WTC11 (cell line): Measurements from ENCODE around the gene ARHGEF10L. TPM values are rescaled to one million over a fixed set of nuclear protein-coding genes. Genes with fewer than 3 reads are reported as not detected.

ENCODE experiments used
- ATAC-seq: fragments of 200-7000 bp; cut with Tn5 transposase; 2 replicates; pipeline ENCODE4 v1.10.0; 2021; ENCODE audit warnings: mild to moderate bottlenecking, moderate library complexity
- CTCF ChIA-PET: fragments of 300-600 bp; sonication (Branson Sonifier 250); formaldehyde crosslinking; loops from one replicate; lab custom pipeline; 2021; ENCODE audit warnings: antibody characterized with exemption; lab: Charles Lee
- POLR2A ChIA-PET: fragments of 350-600 bp; sonication (Branson Sonifier 250); formaldehyde crosslinking; loops from one replicate; lab custom pipeline; 2021; ENCODE audit warnings: antibody characterized with exemption; lab: Charles Lee
- DNase-seq: peaks from one replicate; pipeline ENCODE4 v3.0.0; 2021; ENCODE audit warnings: low spot score
- H3K27ac Mint-ChIP-seq: 2 replicates; pipeline ENCODE4 v1.8.0; 2021; ENCODE audit warnings: mixed read lengths
- H3K27me3 Mint-ChIP-seq: 2 replicates; pipeline ENCODE4 v1.8.0; 2021; ENCODE audit warnings: low read depth, mild to moderate bottlenecking, moderate library complexity, mixed read lengths
- H3K36me3 Mint-ChIP-seq: 2 replicates; pipeline ENCODE4 v1.8.0; 2021; ENCODE audit warnings: mixed read lengths
- H3K4me1 Mint-ChIP-seq: 2 replicates; pipeline ENCODE4 v1.8.0; 2022; ENCODE audit warnings: mixed read lengths
- H3K4me3 Mint-ChIP-seq: 2 replicates; pipeline ENCODE4 v1.8.0; 2021; ENCODE audit warnings: mild to moderate bottlenecking, moderate library complexity, mixed read lengths
- H3K9me3 Mint-ChIP-seq: 2 replicates; pipeline ENCODE4 v1.8.0; 2021; ENCODE audit warnings: mixed read lengths
- ATF2 ChIP-seq: sonication (generic); formaldehyde crosslinking; IDR thresholded peaks from 2 replicates; pipeline ENCODE4 v1.8.1; 2022; ENCODE audit warnings: low read depth, missing genetic modification reagents, borderline replicate concordance
- ATF3 ChIP-seq: sonication (generic); formaldehyde crosslinking; conservative IDR thresholded peaks from 2 replicates; pipeline ENCODE4 v1.8.1; 2022; ENCODE audit warnings: mild to moderate bottlenecking, missing genetic modification reagents
- ATF6 ChIP-seq: sonication (generic); formaldehyde crosslinking; IDR thresholded peaks from 2 replicates; pipeline ENCODE4 v1.8.1; 2023; ENCODE audit warnings: mild to moderate bottlenecking, missing genetic modification reagents
- E2F5 ChIP-seq: sonication (generic); formaldehyde crosslinking; IDR thresholded peaks from 2 replicates; pipeline ENCODE4 v1.8.1; 2022; ENCODE audit warnings: mild to moderate bottlenecking, moderate library complexity, missing genetic modification reagents
- FOXP1 ChIP-seq: sonication (generic); formaldehyde crosslinking; IDR thresholded peaks from 2 replicates; pipeline ENCODE4 v1.8.0; 2022; ENCODE audit warnings: missing genetic modification reagents, mild to moderate bottlenecking, moderate library complexity, borderline replicate concordance
- IRF2 ChIP-seq: sonication (generic); formaldehyde crosslinking; IDR thresholded peaks from 2 replicates; pipeline ENCODE4 v1.8.0; 2022; ENCODE audit warnings: low read depth, missing genetic modification reagents, borderline replicate concordance
- NFE2L1 ChIP-seq: sonication (generic); formaldehyde crosslinking; IDR thresholded peaks from 2 replicates; pipeline ENCODE4 v1.8.1; 2023; ENCODE audit warnings: missing genetic modification reagents
- NR1H2 ChIP-seq: sonication (generic); formaldehyde crosslinking; IDR thresholded peaks from 2 replicates; pipeline ENCODE4 v1.9.0; 2021; ENCODE audit warnings: mild to moderate bottlenecking, moderate library complexity, missing genetic modification reagents
- PRRX2 ChIP-seq: fragments of 250-450 bp; sonication (Bioruptor Pico); IDR thresholded peaks from 2 replicates; pipeline ENCODE4 v1.8.0; 2021; ENCODE audit warnings: mild to moderate bottlenecking
- SMAD3 ChIP-seq: sonication (generic); formaldehyde crosslinking; IDR thresholded peaks from 2 replicates; pipeline ENCODE4 v1.8.0; 2022; ENCODE audit warnings: missing genetic modification reagents, mild to moderate bottlenecking, borderline replicate concordance
- SOX15 ChIP-seq: fragments of 250-450 bp; sonication (Bioruptor Pico); IDR thresholded peaks from 2 replicates; pipeline ENCODE4 v1.9.0; 2021; ENCODE audit warnings: mild to moderate bottlenecking
- TEAD1 ChIP-seq: sonication (generic); formaldehyde crosslinking; IDR thresholded peaks from 2 replicates; pipeline ENCODE4 v1.8.0; 2022; ENCODE audit warnings: mild to moderate bottlenecking, missing genetic modification reagents
- USF2 ChIP-seq: sonication (generic); formaldehyde crosslinking; IDR thresholded peaks from 2 replicates; pipeline ENCODE4 v1.8.1; 2023; ENCODE audit warnings: mild to moderate bottlenecking, missing genetic modification reagents, moderate library complexity
- ZBTB43 ChIP-seq: sonication (generic); formaldehyde crosslinking; IDR thresholded peaks from 2 replicates; pipeline ENCODE4 v1.8.1; 2023; ENCODE audit warnings: mild to moderate bottlenecking, missing genetic modification reagents
- ZNF121 ChIP-seq: sonication (generic); formaldehyde crosslinking; IDR thresholded peaks from 2 replicates; pipeline ENCODE4 v1.8.0; 2023; ENCODE audit warnings: missing genetic modification reagents
- ZSCAN18 ChIP-seq: fragments of 250-450 bp; sonication (Bioruptor Pico); IDR thresholded peaks from 2 replicates; pipeline ENCODE4 v2.1.2; 2022; ENCODE audit warnings: mild to moderate bottlenecking, moderate library complexity
- total RNA-seq: library from RNA; stranded (reverse); gene quantifications from 3 replicates; pipeline ENCODE4 v1.2.3, GENCODE V29; 2021

Gene ARHGEF10L
- total RNA-seq, 1 experiment from 2014 or later, result 34.4 TPM

- ChIA-PET CTCF (no interaction called here), POLR2A (interaction anchor here (0.6 kb wide), 1 partner anchor 167 kb away, joined by 4 read pairs; no protein-coding TSS in a partner anchor)
- peaks cover 4% of the 10 kb centered on the region; the same call in 1 of the 2 replicates for H3K36me3 Mint-ChIP-seq
- ATAC-seq (no peak), DNase-seq (no peak)
- no peak overlapping the region for H3K27ac Mint-ChIP-seq
- H3K27me3 Mint-ChIP-seq, result no peaks in the 10 kb centered on the region
- H3K4me1 Mint-ChIP-seq, result 0 out of 2 replicates have a peak, but pooled peaks cover 4% of the 10 kb centered on the region
- no peaks in the 10 kb centered on the region for H3K9me3 Mint-ChIP-seq
- H3K4me3 Mint-ChIP-seq, result no peak overlapping the region
- TF ChIP-seq ZSCAN18 (CRISPR knock-in tag) (no peak), NR1H2 (CRISPR knock-in tag) (no peak), PRRX2 (CRISPR knock-in tag) (no peak), ATF3 (CRISPR knock-in tag) (no peak), ZNF121 (no peak), USF2 (CRISPR knock-in tag) (no peak), IRF2 (CRISPR knock-in tag) (no peak), ATF2 (CRISPR knock-in tag) (no peak), E2F5 (CRISPR knock-in tag) (no peak), FOXP1 (CRISPR knock-in tag) (no peak), ATF6 (no peak), SOX15 (CRISPR knock-in tag) (no peak), ZBTB43 (CRISPR knock-in tag) (no peak), SMAD3 (CRISPR knock-in tag) (no peak), NFE2L1 (CRISPR knock-in tag) (no peak), TEAD1 (CRISPR knock-in tag) (no peak)
Measured at GRCh38 chr1:17616731-17617279, 77.3 kb downstream of the ARHGEF10L start.
